Activated CD4-positive, alpha-beta T cell treated with anti-CD3 and anti-CD28 coated beads, Interleukin-2, Interleukin-4, amounts not matched to agents 100 ng/mL and 50 ng/mL, durations not matched to agents 16 hours and 8 hours (primary cell): ENCODE data around the gene TTYH2.
"Not testable (repeated sequence)": the region's sequence is repeated elsewhere in the genome, so short reads cannot be mapped to it uniquely, and the experiment has no call there.

Experiments
- DNase-seq: peaks from one replicate; pipeline ENCODE4 v3.0.0-alpha.2; 2020; ENCODE audit warnings: low spot score

The TTYH2 gene

DNA sequence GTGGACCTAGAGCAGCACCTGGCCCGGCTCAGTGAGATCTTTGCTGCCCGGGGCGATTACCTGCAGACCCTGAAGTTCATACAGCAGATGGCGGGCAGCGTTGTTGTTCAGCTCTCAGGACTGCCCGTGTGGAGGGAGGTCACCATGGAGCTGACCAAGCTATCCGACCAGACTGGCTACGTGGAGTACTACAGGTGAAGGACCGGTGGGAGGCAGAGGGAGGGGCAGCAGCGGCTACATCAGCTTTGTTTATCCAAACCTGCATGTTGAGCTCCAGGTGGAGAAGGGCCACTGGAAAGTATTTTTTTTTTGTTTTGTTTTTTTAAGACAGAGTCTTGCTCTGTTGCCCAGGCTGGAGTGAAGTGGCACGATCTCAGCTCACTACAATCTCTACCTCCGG is 23.9 kb downstream of the TTYH2 start:
- no peak for DNase-seq

GRCh38 chr17:74239172-74239571 is 25.8 kb downstream of the TTYH2 start:
- DNase-seq: no peak

GRCh38 chr17:74240618-74241205 is 27.3 kb downstream of the TTYH2 start:
- no peak for DNase-seq

DNA sequence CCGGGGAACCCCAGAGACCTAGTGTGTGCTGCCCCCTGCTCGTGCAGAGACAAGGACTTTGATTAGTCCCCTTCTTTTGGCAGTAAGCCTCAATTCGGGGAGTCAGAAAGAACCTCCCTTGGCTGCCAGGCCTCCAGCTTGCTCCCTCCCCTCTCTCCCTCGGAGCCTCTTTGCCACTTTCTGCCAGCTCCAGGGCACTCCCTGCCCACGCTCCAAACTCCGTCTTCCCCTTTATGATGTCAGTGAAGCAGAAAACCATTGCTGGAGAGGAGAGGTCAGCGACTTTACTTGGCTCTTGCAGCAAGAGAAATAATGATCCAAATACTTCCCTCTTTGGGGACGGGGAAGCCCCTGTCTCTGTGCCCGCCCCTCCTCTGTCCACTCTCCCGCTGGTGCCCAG is 28.1 kb downstream of the TTYH2 start:
- no peak for DNase-seq

- DNase-seq: no peak
Observed at GRCh38 chr17:74241847-74242246, 28.5 kb downstream of the TTYH2 start.

DNA sequence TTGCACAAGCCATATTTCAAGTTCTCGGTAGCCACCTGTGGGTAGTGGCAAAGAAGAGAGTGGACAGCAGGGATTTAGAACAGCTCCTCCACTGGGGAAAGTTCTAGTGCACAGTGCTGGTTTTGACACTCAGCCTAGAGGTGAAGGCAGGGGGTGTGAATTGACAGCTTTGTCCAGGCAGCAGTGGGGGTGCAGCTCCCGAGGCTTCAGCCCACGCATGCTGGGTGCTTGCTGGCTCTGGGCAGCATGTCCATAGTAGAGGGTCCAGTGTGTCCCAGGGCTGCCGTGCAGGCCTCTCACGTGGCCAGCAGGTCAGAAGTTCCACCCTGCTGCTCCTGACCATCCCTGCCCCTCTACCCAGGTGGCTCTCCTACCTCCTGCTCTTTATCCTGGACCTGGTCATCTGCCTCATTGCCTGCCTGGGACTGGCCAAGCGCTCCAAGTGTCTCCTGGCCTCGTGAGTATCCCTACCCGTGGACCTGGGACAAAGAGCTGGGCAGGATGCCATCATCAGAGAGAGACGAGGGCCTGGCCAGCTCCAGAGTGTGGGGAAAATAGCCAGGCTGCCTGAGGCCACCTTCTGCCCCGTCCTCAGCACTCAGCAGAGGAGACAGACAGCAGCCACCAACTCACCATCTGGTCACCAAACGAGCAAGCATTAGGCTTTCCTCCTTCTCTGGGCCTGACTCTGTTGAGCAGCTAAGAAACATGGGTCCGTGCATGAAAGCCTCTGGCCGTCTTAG is 29.8 kb downstream of the TTYH2 start:
- DNase-seq: no peak

DNA sequence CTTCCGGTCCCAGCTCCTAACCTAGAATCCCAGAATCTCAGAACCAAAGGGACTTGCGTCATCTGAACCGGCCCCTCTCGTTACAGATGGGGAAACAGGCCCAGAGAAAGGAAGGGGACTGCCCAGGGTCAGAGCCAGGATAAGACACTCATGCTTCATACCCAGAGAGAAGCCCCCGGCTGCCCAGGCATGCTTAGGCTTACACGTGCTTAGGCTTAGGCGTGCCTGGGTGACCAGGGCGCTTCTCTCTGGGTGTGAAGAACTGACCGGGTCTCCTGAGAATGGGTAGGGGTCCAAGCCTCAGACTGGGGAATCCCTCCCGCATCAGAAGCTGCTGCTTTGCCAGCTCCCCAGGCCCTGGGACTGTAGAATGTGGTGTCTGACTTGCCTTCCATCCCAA is 30.8 kb downstream of the TTYH2 start:
- no peak for DNase-seq

- no peak for DNase-seq
Observed at GRCh38 chr17:74244548-74244947, 31.2 kb downstream of the TTYH2 start.

- DNase-seq: no peak
Observed at GRCh38 chr17:74245145-74245831, 31.9 kb downstream of the TTYH2 start.

DNA sequence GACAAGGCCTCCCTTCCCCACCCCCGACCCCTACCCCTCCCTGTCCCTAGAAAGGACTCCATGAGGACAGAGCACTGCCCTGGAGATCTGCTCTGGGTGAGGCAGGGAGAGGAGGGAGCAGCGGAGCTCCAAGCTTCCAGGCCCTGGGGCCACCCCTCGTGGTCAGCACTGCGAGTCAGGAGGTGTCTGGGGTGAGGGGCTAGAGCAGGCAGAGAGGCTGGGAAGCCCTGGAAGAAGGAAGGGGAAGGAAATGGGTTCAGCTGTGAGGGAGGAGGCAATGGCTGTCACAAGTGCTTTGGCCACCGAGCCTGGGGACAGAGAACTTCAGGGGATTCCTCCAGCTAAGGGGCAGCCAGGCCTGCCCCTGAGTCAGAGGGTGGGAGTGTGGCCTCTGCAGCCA is 32.5 kb downstream of the TTYH2 start:
- DNase-seq: no peak

DNA sequence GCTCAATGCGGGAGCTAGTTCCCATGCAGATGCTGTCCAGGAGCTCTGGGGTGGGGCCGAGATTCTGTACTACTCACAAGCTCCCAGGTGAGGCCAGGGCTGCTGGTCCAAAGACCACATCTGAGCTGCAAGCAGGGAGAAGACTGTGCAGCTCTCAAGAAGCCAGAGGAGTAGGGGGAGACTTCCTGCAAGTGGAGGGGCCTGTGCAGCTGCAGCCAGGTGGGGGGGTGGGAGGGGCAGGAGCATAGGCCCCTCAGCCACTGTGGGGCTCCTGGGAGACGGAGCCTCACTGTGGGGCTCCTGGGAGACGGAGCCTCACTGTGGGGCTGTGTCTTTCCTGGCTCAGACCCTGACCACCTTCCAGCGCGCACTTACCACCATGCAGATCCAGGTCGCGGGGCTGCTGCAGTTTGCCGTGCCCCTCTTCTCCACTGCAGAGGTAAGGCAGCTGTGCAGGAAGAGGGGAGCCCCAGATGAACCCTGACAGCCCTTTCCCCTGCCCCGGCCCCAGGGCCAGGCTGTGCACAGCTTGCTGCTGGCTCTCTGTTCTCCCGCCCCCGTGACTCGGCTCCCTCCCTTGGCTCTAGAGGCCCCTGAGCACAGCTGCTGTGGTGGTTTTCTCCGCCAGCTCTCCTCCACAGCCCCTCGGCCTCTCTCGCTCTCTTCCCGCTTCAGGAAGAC is 36.4 kb downstream of the TTYH2 start:
- no peak for DNase-seq

DNA sequence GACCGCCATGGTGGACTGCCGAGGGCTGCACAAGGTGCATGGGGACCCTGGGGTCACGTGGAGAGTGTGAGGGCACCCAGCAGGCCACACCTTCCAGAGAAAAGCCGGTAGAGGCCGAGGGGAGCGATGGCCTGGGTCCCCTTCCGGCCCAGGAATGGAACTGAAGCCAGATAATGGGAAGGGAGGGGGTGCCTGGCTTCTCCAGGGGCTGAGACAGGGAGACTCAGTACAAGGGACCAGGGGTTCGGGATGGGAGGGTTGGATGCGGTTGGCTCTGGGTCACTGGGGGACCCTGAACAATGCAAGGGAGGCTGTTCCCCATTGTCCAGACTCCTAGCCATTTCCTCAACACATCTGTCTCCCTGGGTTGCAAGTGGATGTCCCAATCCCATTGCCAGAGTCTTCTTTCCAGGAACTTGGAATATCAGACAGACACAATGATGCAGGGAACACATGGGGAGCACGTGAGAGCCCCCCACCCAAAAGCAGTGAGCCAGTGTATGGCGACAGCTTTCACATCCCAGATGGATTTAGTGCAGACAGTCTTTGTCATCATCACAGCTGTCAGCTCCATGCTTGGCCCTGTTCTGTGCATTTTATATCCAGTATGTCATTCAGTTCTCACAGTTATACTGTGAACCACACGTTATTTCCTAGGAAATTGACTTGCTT is 37.1 kb downstream of the TTYH2 start:
- no peak for DNase-seq

- no peak for DNase-seq
Observed at GRCh38 chr17:74251051-74251450, 37.7 kb downstream of the TTYH2 start.

GRCh38 chr17:74251569-74251968 is 38.2 kb downstream of the TTYH2 start:
- DNase-seq: no peak

- DNase-seq: no peak
Observed at GRCh38 chr17:74252211-74252610, 38.8 kb downstream of the TTYH2 start.

DNA sequence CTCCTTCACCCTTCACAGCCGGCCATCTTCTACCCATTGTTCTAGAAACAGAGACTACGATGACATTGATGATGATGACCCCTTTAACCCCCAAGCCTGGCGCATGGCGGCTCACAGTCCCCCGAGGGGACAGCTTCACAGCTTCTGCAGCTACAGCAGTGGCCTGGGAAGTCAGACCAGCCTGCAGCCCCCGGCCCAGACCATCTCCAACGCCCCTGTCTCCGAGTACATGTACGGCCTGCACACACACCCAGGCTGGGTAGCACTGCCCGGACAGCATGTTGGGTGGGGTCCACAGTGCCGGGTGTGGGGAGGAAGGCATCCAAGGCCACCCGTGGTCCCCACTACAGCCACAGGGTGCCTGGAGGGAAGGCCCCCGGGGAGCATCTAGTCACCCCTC is 39.7 kb downstream of the TTYH2 start:
- no peak for DNase-seq

GRCh38 chr17:74257311-74257710 is 43.9 kb downstream of the TTYH2 start:
- DNase-seq: no peak

DNA sequence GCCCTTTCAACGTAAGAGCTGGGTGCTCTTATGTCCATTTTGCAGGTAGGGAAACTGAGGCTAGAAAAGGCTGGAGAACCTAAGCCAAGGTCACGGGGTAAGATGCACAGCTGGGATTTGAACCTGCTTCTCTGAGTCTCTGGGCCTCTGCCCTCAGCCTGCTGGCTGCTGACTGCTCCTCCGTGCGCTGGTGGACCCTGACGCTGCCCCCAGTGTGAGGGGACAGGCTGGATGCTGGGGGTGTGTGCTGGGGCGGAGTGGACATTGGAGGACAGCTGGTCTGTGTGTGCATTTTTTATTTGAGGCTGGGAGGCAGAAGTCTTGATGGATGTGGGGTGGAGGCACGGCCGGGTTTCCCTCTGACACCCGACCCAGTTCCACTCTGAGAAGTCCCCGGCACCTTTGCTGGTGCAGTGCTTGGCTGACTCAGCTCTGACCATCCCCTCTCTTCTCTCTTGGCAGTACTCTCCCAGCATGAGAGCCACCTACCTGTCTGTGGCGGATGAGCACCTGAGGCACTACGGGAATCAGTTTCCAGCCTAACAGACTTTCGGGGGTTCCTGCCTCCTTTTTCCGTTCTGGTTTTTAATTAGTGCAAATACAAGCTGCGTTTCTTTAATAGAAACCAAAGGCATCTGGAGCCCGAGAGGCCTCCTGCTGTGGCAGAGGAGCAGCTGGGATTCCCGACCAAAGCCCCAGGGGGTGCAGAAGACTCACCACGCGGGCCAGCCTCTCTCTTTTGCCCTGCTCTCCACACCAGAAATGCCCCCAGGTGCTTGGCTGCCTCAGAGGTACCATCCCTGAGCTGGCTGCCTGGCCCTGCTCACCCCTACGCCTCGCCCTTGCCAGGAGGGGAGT is 46.5 kb downstream of the TTYH2 start:
- no peak for DNase-seq

GRCh38 chr17:74260525-74260850 is 47.1 kb downstream of the TTYH2 start:
- DNase-seq: no peak

- no peak for DNase-seq
Observed at GRCh38 chr17:74262601-74263000, 49.2 kb downstream of the TTYH2 start.

- DNase-seq: not testable (repeated sequence)
Observed at GRCh38 chr17:74267054-74267453, 53.7 kb downstream of the TTYH2 start.

- no peak for DNase-seq
Observed at GRCh38 chr17:74267579-74267978, 54.2 kb downstream of the TTYH2 start.
